Urinary bladder (tissue), 4 donors: ENCODE measurements around the gene P2RX2. TPM values are rescaled to one million over a fixed set of nuclear protein-coding genes. Genes with fewer than 3 reads are reported as not detected.

ENCODE experiments used
- DNase-seq: peaks from one replicate; pipeline ENCODE4 v3.0.0-alpha.2; 2015; ENCODE audit errors: extremely low spot score
- H3K27ac ChIP-seq: one replicate; pipeline ENCODE4 v1.5.1; 2013; ENCODE audit warnings: low read depth, mild to moderate bottlenecking, moderate library complexity
- H3K36me3 ChIP-seq: one replicate; pipeline ENCODE4 v1.6.1; 2013; ENCODE audit warnings: mild to moderate bottlenecking, moderate library complexity; ENCODE audit not compliant: insufficient read depth
- H3K4me1 ChIP-seq: one replicate; pipeline ENCODE4 v1.6.1; 2013; ENCODE audit warnings: mild to moderate bottlenecking, moderate library complexity; ENCODE audit not compliant: insufficient read depth
- H3K4me3 ChIP-seq: one replicate; pipeline ENCODE4 v1.5.1; 2013; ENCODE audit warnings: low read depth, low read length
- WGBS: extraction: QIAGEN DNeasy Blood & Tissue Kit; methylation state at CpG from one replicate; pipeline ENCODE4 v1.1.7; 2013; 5-methylcytosine and 5-hydroxymethylcytosine counted together
- polyA plus RNA-seq: library from polyadenylated mRNA; stranded (reverse); fragments of 200-250 nt; gene quantifications from one replicate; pipeline ENCODE4 v1.2.3, GENCODE V29; 2013
- total RNA-seq: library from RNA; depleted of rRNA; stranded (reverse); fragments of >200 nt; gene quantifications from one replicate; pipeline ENCODE4 v1.2.3, GENCODE V29; 2014
- donor health status: healthy with polysubstance abuse.
- donor health status: healthy.

P2RX2 gene
- total and polyA plus RNA-seq, 2 donors, result 0.37 TPM; not detected in 1

DNA sequence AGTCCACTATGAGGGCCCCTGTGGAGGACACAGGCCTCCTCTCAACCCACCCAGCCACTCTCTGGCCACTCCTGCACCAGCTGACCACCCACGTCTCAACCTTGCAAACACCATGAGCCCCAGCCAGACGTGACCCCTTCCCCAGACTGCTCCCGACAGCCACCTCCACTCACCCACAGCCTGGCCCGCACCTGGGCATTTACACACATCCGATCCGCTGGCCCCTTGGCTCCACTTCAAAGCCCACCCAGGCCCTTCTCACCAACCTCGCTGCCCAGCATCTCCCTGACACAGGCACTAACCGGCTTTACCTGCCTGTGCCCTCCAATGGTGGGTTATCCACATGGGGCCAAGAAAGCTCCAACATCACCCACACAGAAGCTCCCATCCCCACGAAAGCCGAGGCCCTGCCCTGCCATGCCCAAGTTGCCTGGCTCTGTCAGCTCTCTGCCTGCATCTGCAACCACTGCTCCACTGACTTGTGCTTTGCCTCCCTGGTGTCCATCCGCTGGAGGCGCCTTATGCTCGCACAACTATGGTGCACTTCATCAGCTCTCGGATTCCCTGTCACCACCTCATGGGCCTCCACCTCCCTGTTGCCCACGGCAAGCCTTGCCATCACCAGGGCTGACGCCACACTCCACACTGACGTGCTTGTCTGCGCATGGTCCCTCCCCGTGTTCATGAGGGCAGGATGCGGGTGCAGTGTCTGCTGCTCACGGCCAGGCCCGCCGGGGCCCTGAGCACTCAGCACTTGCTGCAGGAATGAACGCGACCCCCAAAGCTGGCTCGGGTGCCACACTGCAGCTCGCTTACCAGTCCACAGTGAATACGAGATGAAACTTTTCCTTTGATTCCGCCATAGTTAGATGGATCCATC is 16.7 kb downstream of the P2RX2 start:
- H3K27ac ChIP-seq, result no peak overlapping the region
- no peak for DNase-seq
- H3K4me3 ChIP-seq, result no peak overlapping the region
- no peaks in the 10 kb centered on the region for H3K4me1 ChIP-seq
- H3K36me3 ChIP-seq, result peaks cover 2% of the 10 kb centered on the region
- 91% methylated on average over 29 of the region's 29 CpGs for WGBS

DNA sequence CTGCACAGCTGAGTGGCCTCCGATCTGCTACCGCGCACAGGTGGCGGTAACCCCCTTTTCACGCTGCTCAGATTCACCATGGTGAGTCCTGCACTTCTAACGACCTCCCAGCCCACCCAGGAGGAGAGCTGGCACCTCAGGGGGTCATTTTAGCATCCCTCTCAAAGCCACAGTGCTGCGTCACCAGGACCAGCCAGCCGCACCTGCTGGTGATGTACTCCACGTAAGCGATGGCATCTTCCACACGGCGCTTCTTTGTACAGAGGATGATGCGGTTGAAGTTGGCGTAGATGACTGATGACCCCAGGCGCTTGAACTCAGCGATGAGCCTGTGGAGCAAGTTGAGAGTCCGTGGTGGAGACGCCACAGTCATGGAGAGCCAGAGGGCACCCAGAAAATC is 19.2 kb downstream of the P2RX2 start:
- H3K4me1 ChIP-seq, result no peaks in the 10 kb centered on the region
- no peak overlapping the region for H3K4me3 ChIP-seq
- H3K36me3 ChIP-seq, result peaks cover 2% of the 10 kb centered on the region
- WGBS, result 92% methylated on average over 18 of the region's 18 CpGs
- H3K27ac ChIP-seq, result no peak overlapping the region
- DNase-seq, result no peak

DNA sequence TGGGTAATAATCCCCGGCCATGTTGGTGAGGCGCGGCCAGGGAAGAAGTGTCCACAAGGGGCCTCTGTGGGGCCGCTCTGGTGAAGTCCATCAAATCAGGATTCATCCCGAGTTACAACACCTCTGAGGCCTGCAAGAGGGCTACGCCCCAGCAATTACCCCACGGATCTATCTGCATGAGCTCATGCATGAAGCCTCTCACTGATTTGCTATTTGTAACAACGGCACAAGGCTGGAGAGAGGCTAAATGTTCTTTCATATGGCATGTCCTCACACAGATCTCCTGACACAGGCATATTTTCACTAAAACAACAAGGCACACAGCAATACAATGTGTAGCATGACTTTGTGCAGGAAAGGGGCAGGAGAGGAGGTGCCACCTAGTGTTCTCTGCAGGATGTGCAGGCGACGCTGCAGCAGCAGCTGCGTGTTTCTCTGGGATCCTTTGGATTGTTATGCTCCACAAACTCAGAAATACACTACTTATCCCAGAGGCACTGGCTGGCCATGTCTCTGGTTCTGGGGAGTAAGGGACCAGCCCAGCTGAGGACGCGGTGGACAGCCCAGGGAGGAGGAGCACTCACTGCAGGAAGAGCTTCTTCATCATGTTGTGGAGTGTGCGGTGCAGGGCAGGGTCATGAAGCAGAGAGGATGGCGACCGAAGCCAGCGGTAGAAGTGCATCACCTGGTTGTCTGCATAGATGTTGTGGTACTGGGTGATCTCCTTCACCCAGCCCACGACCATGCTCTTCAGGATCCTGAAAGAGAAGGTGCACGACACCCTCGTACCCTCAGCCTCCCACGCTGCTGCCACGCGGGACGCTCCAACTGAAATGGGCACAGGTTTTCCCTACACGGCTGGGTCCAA is 20.2 kb downstream of the P2RX2 start:
- Histone ChIP-seq H3K4me1 (no peaks in the 10 kb centered on the region), H3K4me3 (no peak overlapping the region), H3K27ac (no peak overlapping the region), H3K36me3 (peaks cover 2% of the 10 kb centered on the region)
- no peak for DNase-seq
- 74% methylated on average over 25 of the region's 25 CpGs for WGBS

DNA sequence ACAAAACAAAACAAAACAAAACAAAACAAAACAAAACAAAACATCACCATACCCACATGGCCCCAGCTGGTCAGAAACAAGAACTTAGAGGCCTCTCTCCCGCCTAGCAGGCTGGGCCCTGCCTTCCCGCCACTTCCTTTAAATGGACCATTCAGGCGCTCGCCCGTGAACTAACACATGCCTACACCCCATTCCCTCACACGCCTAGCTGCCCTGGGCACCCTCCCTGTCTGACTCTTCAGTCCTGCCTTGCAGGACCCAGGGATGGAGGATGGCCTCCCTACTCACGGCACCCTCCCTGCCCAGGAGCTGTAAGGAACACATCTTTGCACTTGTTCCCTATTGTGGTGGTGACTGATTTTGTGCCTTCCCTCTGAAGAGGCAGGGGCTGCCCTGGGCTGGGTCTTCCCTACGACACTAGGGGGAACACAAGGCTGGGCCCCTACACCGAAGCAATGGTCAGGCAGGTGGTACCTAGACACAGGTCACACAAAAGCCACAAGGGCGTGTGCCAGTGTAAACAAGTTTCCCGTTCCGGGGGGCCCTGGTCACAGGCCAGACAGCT is 21.5 kb downstream of the P2RX2 start:
- WGBS, result 89% methylated on average over 12 of the region's 12 CpGs
- no peaks in the 10 kb centered on the region for H3K4me1 ChIP-seq
- H3K36me3 ChIP-seq, result peaks cover 2% of the 10 kb centered on the region
- no peak for DNase-seq
- H3K4me3 ChIP-seq, result no peak overlapping the region
- no peak overlapping the region for H3K27ac ChIP-seq

DNA sequence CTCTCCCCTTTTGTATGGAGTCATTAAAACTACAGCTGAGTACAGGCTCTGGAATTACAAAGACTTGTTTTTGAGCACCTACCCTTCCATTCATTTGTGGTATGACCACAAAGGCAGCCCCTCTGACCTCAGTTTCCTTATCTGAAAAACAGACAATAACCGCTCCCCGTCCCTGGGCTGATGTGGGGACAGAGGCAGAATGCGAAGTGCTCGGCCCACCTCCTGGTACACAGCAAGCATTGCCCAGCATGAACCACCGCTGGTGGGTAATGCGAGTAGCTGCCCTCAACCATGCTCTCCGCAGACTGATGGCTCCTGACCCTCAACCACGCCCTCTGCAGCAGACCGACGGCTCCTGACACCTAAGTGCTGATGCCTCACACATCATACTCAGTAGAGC is 22.4 kb downstream of the P2RX2 start:
- Histone ChIP-seq H3K4me3 (no peak overlapping the region), H3K27ac (no peak overlapping the region), H3K36me3 (no peaks in the 10 kb centered on the region), H3K4me1 (no peaks in the 10 kb centered on the region)
- no peak for DNase-seq
- WGBS, result 87% methylated on average over 10 of the region's 10 CpGs

DNA sequence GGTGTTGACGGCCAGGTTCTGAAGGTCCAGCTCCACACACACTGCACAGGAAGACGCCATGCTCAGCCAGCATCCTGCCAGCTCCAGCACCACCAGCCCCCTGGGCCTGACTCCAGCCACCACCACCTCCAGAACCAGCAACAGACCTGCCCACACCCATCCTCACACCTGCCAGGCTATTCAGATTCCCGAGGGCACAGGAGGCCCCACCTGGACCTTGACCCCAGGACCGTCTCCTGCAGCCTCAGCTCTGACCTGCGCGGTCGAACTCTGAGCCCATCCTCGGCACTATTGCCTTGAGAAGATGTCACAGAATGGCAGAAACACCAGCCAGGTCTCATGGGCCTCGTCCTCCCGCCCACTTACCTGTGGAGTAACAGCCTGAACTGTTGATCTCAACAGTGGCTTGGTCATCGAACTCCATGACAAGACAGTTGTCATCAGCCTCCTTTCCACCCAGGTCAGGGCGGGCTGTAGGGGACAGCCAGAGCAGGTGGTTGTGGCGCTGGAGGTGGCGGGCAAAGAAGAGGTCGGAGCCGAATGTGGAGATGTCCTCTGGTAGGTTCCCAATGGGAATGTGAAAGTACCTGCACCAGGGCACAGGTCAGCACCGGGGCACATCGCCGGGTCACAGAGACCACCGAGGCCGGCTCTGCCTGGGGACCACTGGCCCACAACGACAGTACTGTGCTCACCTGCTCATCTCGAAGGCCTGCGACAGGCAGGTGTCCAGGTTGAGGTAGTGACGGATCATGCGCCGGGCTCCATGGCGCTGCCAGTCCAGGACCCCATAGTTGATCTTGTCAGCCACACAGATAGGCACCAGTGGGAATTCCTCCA is 23.5 kb downstream of the P2RX2 start:
- WGBS, result 96% methylated on average over 28 of the region's 28 CpGs
- Histone ChIP-seq H3K4me3 (no peak overlapping the region), H3K4me1 (no peaks in the 10 kb centered on the region), H3K27ac (no peak overlapping the region), H3K36me3 (peaks cover under 1% of the 10 kb centered on the region)
- no peak for DNase-seq

DNA sequence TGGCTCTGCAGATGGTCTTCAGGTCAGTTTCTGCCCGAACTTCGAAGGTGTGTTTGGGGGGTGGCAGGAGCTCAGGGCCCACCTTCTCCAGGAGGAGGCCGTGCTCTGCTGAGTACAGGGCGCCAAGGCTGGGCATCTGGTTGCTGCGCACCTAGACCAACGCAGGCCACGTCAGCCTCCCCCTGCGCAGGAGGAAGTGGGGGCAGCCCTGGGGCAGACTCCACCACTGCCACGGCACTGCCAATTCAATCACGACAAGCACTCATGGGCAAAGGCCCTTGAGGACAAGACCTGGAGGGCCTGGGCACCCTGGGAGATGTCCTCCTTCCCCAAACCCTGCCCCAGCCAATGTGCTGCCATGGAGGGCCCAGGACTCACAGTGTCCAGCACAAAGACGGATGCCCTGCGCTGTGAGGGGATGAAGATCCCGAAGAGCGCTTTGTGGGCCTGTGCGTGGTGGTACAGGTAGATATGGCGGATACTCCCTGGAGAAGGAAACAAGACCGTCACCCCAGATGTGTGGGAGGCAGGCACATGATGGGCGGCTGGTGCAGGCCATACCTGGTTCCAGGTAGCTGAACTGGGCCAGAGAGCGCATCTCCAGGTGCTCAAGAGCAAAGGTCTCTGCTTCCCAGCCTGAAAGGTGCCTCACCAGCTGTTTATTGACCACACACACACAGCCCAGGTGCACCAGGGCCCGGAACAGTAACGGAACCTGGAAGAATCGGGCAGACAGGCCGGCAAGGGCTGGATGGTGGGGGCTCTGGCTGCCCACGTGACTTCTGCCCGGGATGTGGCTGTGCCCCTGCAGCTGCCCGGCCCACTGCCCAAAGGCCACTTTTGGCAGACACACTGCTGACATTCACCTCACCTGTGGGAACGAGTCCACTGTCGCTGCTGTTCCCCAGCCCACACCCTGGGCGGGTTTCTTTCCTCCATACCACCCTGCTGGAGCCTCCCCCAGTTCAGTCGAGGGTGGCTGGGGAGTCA is 24.6 kb downstream of the P2RX2 start:
- WGBS, result 96% methylated on average over 30 of the region's 30 CpGs
- Histone ChIP-seq H3K27ac (no peak overlapping the region), H3K4me1 (no peaks in the 10 kb centered on the region), H3K4me3 (no peak overlapping the region), H3K36me3 (peaks cover 2% of the 10 kb centered on the region)
- no peak for DNase-seq

DNA sequence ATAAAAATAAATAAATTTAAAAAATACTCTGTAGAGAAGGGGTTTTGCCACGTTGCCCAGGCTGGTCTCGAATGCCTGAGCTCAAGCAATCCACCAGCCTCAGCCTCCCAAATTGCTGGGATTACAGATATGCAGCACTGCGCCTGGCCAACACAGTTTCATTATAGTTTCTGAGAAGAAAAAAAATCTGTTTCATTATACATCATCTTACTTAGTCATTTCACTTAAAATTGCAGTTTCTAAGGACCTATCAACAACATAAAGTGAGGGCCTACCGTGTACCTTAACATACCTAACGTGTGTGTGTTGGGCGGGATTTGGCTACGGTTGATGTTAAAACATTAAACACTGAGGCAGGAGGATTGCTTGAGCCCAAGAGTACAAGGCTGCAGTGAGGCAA is 28.3 kb downstream of the P2RX2 start:
- no peak for DNase-seq
- no peaks in the 10 kb centered on the region for H3K4me1 ChIP-seq
- no peak overlapping the region for H3K4me3 ChIP-seq
- WGBS, result 96% methylated on average over 7 of the region's 7 CpGs
- peaks cover 2% of the 10 kb centered on the region for H3K36me3 ChIP-seq
- no peak overlapping the region for H3K27ac ChIP-seq

DNA sequence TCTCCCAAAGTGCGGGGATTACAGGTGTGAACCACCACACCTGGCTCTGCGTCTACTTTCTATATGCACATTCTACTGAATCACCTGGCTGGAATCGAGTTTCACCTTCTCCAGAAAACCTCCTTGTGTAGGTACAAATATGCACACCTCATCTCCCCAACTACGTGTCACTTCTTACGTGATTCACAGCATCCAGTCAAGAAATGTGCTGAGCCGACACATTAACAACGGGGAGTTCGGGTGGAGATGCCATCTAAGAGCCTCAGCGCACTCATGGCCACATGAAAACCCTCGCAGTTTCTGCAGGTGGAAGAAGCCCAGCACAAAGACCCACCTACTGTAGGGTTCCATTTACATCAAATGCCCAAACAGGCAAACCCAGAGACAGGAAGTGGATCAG is 29.3 kb downstream of the P2RX2 start:
- Histone ChIP-seq H3K4me1 (no peaks in the 10 kb centered on the region), H3K36me3 (peaks cover 2% of the 10 kb centered on the region), H3K4me3 (no peak overlapping the region), H3K27ac (no peak overlapping the region)
- no peak for DNase-seq
- 96% methylated on average over 10 of the region's 10 CpGs for WGBS

GRCh38 chr12:132648616-132649225 is 30.1 kb downstream of the P2RX2 start:
- WGBS, result 94% methylated on average over 24 of the region's 24 CpGs
- no peak for DNase-seq
- peaks cover 4% of the 10 kb centered on the region for H3K36me3 ChIP-seq
- no peak overlapping the region for H3K27ac ChIP-seq
- no peaks in the 10 kb centered on the region for H3K4me1 ChIP-seq
- H3K4me3 ChIP-seq, result no peak overlapping the region

DNA sequence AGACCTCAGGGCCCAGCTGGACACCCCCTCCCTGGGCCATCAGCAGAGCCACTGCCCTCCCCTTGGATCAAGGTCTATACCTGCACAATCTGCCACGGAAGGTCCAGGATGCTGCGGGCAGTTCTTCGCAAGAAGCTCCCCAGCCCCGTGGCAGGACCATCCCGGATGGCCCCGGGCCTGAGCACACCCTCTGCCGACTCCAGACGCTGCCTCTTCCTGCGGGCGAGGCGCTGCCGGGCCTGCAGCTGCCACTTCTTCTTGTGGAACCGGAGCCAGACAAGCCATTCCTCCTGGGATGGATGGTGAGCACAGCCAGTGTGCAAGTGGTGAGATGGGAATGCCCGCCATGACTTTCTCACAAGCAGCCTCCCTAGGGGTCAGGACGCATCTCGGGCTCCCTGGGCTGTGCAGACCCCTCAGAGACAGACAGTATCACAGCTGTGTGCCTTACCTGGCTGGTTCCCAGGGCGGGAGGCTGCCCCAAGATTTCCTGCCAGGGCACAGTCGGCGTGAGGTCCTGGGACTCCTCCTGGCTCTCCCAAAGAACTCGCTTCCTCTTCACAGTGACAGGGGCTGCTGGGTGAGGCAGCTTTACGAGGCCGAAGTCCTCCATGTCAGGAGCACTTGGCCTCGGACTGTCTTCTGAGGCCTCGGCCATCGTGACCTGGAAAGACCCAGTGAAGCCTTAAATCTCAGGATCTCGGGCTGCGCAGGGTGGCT is 30.8 kb downstream of the P2RX2 start:
- DNase-seq, result no peak
- Histone ChIP-seq H3K4me3 (no peak overlapping the region), H3K4me1 (no peaks in the 10 kb centered on the region), H3K36me3 (peaks cover 4% of the 10 kb centered on the region), H3K27ac (no peak overlapping the region)
- 93% methylated on average over 27 of the region's 27 CpGs for WGBS
